Cardiac fibroblast (primary cell): ENCODE data around the gene JPH4.
A peak's percentile ranks its signal among the peaks of the same experiment; 100 is the strongest.

Source experiments
- DNase-seq, 2 donors: peaks; one replicate each; pipeline versions ENCODE4 v3.0.0 to v3.0.0-alpha.2; 2010; ENCODE audit warnings: low read depth in 2 of 2
- H3K4me3 ChIP-seq, 2 donors: replicated peaks in 1 of 2; 1 replicate in 1 of 2; 2 replicates in 1 of 2; pipeline ENCODE4 v1.5.1; 2011; ENCODE audit warnings: low read depth in 2 of 2, low read length in 2 of 2, mild to moderate bottlenecking in 2 of 2, moderate library complexity in 1 of 2
- CTCF ChIP-seq: IDR thresholded peaks from one replicate; pipeline ENCODE4 v1.5.1; 2011; ENCODE audit warnings: low read depth, mild to moderate bottlenecking, low read length, inconsistent platforms

The JPH4 gene

GRCh38 chr14:23555533-23555881 is 23.1 kb downstream of the JPH4 start:
- TF ChIP-seq CTCF: no peak
- DNase-seq: no peak
- peak overlapping the region; percentile 78 to 91 for H3K4me3 ChIP-seq

GRCh38 chr14:23551266-23552028 is 27.1 kb downstream of the JPH4 start, which contains the start of gene ZFHX2:
TSS of gene ZFHX2 (minus strand) at chr14:23551765. CDS start at chr14:23535325, 16,440 bp downstream.
- TF ChIP-seq CTCF: no peak
- peak within 1 kb of the TSS; percentile 51 to 53 for H3K4me3 ChIP-seq
- peak; percentile 28 to 37 for DNase-seq

GRCh38 chr14:23550812-23551265 is 27.8 kb downstream of the JPH4 start:
- TF ChIP-seq CTCF: no peak
- DNase-seq: no peak
- peak overlapping the region; percentile 51 to 53 for H3K4me3 ChIP-seq

GRCh38 chr14:23550131-23550811 is 28.3 kb downstream of the JPH4 start:
- TF ChIP-seq CTCF: no peak

GRCh38 chr14:23548351-23549318 is 30.0 kb downstream of the JPH4 start:
- peak; percentile 27 to 38 for DNase-seq
- no peak overlapping the region for H3K4me3 ChIP-seq
- TF ChIP-seq CTCF: no peak

More at GRCh38 chr14:23550131-23550811, 28.3 kb downstream of the JPH4 start:
- peak overlapping the region; percentile 51 to 53 for H3K4me3 ChIP-seq
- DNase-seq: no peak

- DNase-seq: no peak
- TF ChIP-seq CTCF: no peak
- H3K4me3 ChIP-seq: no peak overlapping the region
These were observed 30.7 kb downstream of the JPH4 start for GRCh38 chr14:23547924-23548323.
